GM18858 (cell line): ENCODE measurements around the gene GNB1L.
"Not testable (repeated sequence)": the region's sequence is repeated elsewhere in the genome, so short reads cannot be mapped to it uniquely, and the experiment has no call there.

Source experiments
- ATAC-seq: cut with Tn5 transposase; IDR thresholded peaks from one replicate; pipeline ENCODE4 v1.9.1; 2021; ENCODE audit not compliant: unreplicated experiment

GNB1L gene

GRCh38 chr22:19799322-19800190 is 55.1 kb downstream of the GNB1L start:
- ATAC-seq, result no peak

DNA sequence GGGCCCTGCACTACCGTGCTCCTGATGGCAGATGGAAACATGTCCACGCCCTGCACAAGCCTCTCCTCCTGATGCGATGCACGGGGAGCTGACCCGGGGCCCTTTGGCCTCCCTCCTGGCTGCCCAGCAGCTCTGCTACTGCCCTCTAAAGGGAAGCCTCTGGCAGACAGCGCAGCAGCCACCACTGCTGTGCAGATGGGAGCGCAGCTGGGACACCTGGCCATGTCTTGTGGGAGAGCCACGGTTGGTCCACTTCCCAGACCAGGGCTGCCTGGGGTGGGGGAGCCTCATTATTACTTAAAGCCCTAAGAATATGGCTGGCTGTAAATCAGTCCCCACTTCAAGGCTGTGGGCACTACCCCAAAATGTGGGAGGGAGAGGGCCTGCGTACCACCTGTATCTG is 55.8 kb downstream of the GNB1L start:
- ATAC-seq, result no peak

DNA sequence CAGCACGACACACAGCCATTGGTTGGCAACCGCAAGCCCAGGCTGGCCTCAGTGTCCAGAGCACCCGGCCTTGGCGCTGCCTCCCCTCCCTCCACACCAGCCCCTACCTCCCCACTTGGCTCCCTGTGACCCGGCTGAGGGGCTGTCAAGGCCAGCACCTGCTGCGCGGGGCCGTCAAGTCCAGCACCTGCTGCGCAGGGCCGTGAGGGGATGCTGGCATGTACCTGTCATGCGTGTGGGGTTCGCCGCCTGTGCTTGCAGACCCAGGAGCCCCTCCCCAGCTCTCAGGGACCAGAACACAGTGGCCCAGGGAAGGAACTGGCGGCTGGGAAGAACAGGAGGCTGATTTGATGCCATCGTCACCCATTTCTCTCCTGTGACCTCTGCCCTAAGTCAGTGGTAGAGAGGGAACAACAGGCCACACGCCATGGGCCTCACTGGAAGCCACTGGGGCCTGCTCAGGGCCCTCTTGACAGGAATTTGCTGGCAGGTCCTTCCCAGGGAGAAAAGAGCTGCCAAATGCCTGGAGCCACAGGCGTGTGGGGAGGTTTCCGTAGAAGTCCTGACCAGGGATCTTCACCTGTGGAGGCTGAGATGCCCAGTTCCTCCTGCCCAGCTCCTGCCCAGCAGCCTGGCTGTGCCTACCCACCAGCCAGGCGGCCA is 56.5 kb downstream of the GNB1L start:
- ATAC-seq, result no peak

DNA sequence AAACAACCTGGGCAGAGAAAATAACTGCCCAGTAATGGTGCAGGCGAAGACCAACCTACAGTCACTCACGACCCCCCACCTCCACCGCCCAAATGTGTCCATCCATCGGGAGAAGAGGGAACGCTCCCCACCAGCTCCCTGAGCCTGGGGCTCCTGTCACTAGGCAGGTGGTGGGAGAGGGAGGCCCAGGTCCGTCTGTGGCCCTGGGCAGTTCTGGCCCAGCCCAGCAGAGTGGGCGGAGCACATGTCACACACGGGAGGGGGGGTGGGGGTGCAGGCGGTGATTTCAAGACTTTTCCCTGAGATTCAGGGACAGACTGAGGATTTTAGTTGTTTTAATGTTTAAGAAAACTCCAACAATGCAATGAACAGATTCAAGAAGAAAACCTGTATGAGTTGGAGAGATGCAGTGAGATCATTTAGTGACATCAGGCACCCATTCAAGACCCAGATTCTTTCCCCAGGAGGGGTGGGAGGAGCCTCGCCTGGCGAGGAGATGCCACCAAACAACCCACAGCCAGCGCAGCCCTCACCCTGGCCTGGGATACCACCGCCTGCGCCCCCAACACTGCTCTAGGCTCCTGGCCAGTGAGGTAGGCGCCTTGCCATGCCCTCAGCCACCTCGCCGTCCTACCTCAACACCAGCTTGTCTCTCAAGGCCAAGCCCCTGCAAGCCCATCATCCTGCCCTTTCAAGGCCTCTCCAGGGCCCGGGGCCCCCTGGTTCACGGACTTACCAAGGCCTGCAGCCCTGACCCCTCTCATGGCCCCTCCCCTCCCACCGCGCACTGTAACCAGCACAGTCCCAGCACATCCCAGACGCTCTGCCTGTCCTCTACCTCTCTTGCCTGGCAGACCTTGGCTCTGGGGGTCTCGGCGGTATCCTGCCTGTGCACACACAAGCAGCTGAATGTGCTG is 57.3 kb downstream of the GNB1L start:
- no peak for ATAC-seq

- ATAC-seq, result no peak
These were observed 58.5 kb downstream of the GNB1L start for GRCh38 chr22:19796160-19796559.

DNA sequence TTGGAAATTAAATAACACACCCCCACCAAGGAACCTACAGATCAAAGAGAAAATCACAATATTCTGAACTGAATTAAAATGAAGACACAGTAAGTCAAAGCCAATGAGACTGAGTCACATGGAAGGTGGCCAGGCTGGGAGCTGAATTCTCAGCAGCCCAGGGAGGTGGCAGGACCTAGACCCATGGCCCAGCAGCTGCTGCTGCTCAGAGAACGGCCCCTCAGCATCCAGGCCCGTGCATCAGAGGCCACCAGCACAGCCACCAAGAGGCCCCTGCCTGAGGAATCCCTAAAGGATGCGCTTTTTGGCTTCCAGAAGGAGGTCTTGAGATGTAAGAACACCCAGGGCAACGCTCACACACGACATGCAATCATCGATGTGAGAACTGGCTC is 59.1 kb downstream of the GNB1L start:
- no peak for ATAC-seq

- ATAC-seq, result no peak
These were observed 60.9 kb downstream of the GNB1L start for GRCh38 chr22:19793661-19794310.

DNA sequence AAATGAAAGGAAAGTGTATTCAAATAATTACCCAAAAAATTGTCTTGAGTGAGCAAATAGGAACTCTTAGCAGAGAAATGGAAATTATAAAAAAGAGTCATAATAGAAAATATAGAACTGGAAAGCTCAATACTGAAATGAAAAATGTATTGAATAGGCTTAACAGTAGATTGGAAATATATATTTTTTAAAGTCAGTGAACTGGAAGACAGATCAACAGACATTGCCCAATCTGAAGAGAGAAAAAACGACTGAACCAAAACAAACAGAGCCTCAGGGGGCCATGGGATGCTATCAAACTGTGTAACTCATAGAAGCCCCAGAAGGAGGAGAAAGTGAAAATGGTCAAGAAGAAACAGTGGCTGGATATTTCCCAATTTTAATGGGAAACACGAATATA is 61.5 kb downstream of the GNB1L start:
- no peak for ATAC-seq

DNA sequence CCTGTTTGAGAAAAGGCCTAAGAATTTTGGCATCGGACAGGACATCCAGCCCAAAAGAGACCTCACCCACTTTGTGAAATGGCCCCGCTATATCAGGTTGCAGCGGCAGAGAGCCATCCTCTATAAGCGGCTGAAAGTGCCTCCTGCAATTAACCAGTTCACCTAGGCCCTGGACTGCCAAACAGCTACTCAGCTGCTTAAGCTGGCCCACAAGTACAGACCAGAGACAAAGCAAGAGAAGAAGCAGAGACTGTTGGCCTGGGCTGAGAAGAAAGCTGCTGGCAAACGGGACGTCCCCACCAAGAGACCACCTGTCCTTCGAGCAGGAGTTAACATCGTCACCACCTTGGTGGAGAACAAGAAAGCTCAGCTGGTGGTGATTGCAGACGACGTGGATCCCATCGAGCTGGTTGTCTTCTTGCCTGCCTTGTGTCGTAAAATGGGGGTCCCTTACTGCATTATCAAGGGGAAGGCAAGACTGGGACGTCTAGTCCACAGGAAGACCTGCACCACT is 62.2 kb downstream of the GNB1L start:
- ATAC-seq, result not testable (repeated sequence)

DNA sequence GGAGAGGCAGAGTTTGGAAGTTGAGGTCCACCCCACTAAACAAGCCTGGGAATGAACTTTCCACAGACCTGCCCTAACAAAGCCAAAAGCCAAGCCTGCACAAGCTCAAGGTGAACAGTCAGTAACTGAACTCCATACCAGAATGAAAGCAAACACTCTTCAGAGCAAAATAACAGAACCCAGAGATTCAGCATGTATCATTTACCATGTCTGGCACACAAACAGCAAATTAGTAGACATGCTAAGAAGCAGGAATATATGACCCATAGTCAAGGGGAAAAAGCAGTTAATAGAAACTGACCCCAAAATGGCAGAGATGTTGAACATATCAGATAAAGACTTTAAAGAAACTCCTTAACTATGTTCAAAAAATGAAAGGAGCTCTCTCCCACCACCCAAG is 62.8 kb downstream of the GNB1L start:
- ATAC-seq, result no peak

- ATAC-seq, result no peak
These were observed 63.4 kb downstream of the GNB1L start for GRCh38 chr22:19791243-19791642.

DNA sequence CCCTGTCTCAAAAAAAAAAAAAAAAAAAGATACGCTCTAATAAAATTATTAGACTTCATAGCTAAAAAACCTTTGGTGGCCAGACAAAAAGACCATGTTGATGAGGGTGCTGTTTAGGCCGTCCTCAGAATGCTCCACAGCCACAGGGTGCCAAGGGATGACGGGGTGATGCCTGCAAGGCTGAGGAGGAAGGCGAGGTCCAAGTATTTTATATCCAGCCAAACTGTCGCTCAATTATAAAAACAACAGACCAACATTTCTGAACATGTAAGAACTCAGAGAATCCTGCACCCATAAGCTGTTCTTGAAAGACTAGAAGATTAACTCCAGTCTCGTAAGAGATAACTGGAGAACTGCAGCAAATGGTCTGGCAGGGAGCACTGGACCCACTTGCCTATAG is 64.8 kb downstream of the GNB1L start:
- no peak for ATAC-seq

DNA sequence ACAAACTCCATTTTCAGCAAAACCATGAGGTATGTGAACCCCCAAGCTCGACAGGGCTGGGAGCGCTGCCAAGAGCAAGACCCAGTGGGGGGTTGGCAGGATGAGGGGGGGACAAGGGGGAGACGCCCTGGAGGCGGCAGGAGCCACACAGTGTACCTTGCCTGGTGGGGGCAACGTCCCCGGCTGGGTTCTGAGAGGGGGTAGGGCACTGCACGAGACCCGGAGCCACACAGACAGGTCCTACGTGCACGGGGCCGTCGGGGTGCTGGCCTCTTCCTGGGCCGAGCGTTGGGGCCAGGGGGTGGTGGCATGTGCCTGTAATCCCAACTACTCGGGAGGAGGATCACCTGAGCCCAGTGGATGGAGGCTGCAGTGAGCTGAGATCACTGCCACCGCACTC is 65.3 kb downstream of the GNB1L start:
- no peak for ATAC-seq

DNA sequence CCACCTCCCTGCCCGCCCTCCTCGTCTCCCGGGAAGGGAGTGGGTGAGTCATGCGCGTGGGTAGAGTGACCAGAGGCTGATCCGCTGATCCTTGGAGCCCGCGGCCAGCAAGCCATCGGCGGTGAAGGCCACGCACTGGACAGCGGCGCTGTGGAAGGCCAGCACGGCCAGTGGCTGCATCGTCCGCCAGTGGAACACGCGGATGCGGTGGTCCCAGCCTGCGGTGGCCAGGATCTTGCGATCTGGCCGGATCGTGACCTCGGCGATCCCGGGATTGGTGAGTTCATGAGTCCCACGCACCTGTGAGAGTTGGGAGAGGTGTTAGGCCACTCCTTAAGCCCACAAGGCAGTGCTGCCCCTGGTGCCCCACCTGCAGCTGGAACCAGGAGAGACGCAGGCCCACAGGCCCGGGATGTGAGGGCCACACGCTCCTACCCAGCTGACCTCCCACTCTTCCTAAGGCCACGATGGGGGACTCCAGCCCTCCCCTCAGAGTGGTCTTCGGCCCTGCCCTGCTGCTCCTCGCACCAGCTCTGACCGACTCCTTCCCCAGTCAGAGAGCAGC is 65.9 kb downstream of the GNB1L start:
- ATAC-seq, result no peak

DNA sequence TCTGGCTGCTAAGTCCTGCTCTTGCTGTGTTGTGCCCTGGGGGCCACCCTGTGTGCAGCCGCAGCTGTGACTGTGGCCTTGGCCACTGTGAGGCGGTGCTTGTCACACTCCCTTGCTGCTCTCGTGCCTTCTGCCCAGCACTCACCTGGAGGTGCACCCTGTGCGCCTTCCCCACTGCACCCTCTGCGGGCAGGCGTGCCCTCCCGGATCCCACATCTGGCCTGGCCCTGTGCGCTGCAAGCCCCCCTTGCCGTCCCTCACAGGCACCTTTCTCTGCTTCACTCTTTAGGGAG is 66.9 kb downstream of the GNB1L start:
- no peak for ATAC-seq

DNA sequence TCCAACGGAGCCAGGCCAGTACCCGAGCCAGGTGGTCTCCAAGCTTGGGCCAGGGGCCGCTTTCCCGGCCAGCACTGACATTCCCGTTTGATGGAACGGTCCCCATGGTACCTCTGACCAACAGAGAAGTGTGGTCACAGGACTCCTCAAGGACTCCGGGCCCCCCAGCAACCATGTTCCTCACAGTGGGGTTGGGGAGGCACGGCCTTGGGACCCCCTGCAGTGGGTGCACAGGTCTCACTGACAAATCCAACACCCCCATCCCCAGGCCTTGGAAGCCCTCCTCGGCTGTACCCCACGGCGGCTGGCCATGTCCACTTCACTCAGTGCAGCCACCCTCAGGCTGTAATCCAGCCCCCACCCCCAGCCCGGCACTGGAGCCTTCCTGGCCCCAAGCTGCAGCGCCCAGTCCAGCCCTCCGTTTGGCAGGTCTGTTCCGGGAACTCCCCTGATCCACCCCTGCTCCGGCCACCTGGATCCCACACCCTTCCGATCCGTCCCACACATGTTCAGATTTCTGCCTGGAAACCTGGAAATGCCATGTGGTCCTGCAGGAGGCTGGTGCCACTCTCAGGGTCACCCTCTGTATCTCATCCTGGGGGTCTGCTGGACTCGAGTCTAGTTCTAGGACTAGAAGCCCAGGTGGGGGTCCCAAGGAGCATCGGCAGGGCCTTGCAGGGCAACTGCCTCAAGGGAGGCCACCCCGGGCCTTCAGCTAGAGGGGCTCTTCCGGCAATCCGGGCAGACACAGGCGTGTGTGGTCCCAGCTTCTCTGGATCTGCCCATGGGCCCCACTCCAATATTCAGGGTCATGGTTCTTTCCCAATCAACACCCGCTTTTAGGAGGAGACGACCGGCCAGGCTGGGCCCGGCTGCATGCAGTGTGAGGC is 67.5 kb downstream of the GNB1L start:
- ATAC-seq, result no peak

- ATAC-seq, result no peak
These were observed 68.4 kb downstream of the GNB1L start for GRCh38 chr22:19786264-19786585.

- no peak for ATAC-seq
These were observed 69.0 kb downstream of the GNB1L start for GRCh38 chr22:19785461-19786263.
